ENCODE measurements around the gene DSN1.
"Not testable (repeated sequence)": the region's sequence is repeated elsewhere in the genome, so short reads cannot be mapped to it uniquely, and the experiment has no call there.

DSN1 gene, protein sequence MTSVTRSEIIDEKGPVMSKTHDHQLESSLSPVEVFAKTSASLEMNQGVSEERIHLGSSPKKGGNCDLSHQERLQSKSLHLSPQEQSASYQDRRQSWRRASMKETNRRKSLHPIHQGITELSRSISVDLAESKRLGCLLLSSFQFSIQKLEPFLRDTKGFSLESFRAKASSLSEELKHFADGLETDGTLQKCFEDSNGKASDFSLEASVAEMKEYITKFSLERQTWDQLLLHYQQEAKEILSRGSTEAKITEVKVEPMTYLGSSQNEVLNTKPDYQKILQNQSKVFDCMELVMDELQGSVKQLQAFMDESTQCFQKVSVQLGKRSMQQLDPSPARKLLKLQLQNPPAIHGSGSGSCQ

DNA sequence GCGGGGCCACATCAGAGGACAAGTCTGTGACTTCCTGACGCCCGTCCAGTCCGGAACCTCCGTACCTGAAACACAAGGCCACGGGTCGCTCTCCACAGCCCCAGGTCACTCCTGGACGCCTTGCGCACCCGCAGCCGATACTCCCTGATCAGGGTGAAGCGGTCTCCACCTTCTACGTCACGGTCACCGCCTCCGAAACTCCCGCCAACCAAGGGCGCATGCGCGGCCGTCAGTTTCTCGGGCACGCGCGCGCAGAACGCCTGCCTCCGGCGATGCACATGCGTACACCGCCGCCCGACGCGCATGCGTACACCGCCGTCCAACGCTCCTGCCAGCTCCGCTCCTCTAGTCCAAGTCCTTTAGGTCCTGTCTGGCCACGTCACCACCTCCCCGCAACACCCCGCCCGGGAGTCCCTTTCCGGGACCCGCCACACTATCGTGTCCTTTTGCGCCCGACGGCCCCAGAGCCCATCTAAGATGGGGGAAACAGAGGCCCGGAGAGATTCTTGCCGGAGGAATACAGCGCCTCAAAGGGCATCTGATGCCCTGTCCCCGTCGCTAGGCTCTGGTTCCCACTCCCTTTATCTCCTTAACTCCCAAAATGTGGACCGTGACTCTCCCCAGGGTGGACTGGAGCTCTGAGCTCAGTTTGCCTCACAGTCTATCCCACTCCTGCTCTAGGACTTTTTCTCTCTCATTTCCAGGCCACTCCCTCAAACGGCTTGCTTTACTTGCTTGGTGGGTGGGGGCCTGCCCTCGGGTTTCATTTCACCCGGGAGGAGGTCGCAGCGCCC, at the start of gene DSN1:
Gene DSN1, minus strand, starts transcription at position 167 of the 794 bp plus-strand sequence. CDS start 2,305 bp downstream, outside the sequence.
- no peak for FAIRE-seq

DNA sequence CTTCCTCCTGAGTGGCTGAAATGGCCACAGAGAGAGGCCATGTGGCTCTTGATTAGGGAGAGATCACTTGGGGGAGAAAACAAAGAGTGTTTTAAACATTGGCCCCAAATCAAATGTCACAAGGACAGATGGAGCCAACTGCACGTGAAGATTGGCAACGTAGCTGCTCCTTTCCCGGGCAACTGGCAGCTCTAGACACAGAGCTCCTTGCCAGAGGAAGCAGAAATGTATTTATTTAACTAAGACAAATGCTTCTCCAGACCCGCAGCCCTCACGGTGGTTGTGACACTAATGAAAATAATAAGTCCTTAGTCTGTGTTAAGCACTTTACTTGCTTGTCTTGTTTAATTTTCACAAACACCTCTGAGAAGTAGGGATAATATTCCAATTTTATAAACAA, 49.6 kb upstream of the DSN1 start:
- no peak for FAIRE-seq

DNA sequence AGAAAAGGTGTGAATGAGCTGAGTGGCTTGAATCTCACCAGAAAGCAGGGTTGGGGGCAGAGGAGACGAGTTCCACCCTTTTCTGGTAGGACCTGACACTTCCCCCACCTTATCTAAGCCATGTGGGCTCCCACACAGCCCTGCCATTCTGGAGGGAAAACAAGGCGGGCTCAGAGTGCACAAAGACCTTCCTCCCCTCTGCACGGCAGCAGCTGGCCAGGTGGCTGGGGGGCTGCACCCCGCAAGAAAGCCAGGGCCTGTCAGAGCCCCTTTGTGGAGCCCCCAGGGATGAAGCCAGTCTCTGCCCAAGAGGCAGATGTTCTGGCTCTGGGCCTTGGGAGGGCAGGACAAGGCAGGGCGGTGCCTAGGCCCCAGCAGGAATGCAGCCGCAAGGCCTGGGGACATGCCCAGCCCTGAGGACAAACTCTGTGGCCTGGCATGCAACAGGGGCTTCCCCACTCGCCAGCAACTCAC, 48.4 kb upstream of the DSN1 start:
- no peak for FAIRE-seq

DNA sequence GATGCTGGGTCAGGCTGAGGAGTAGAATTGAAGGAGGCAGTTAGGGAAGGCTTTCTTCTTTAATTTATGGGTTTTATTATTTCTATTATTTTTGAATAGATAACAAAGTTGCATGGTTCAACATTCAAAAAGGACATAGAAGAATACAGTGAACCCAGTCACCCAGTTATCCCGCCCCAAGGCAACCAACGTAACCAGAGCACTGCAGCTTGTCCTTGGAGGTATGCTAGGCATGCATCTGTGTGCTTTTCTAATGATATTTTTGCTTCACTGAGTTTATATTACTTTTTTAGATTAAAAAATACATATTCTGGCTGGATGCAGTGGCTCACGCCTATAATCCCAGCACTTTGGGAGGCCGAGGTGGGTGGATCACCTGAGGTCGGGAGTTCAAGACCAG, 47.4 kb upstream of the DSN1 start:
- FAIRE-seq, result no peak

DNA sequence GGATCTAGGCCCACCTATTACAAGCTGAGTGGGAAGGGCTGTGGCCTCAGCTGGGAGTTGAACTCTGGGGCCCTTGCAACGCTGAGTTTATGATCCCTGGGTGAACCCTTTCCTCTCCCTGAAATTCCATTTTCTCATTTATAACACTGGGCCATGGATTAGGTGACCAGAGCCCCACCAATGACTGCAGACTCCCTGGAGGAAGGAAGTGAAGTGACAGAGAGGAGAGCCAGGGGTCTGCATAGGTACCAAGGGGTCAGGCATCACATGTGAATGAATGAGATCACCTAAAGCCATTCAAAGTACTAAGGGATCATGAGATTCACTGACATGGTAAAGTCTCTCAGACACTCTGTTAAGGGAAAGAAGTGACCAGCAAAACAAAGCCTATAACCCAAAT, 46.5 kb upstream of the DSN1 start:
- FAIRE-seq, result no peak

DNA sequence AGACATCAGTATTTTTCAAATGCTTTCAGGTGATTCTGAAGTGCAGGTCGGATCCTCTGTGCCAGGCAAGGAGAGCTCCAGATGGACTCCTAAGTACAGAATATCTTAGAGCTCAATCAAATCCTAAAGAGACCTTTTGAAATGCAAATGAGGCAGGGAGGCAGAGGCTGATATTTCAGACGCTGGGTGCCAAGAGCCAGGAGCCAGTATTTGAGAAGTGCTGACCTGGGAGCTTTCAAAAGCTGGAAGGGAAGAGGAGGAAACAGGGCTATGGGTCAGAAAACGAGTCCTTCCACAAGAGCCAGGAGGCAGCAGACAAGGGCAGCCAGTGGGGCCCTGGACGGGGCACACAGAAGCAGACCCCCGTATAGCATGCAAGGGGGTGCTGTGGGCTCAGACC, 46.1 kb upstream of the DSN1 start:
- no peak for FAIRE-seq

DNA sequence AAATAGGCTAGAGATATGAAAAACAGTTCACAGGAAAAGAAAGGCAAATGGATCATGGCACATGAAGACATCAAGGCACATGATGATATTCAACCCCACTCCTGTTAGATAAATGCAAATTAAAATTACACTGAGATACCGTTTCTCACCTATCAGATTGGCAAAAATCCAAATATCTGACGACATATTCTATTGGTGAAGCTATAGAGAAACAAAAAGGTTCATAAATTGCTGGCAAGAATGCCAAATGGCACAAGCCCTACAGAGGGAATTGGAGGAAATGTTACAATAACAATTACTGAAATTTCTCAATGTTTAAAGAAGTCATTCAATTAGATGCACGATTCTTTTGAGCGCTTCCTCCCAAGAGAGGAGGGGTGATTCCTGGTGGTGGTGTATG, 45.3 kb upstream of the DSN1 start:
- FAIRE-seq, result no peak

DNA sequence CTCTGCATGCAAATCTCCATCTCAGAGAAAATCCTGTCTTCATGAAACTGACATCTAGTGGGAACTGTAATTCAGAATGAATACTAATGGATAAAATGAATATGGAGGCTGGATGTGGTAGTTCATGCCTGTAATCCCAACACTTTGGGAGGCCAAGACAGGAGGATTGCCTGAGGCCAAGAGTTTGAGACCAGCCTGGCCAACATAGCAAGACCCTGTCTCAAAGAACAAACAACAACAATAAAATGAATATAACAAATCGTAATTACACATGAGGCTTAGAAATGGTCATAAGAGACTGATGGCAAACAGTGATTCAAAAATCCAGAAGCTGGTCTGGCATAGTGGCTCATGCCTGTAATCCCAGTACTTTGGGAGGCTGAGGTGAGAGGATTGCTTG, 44.6 kb upstream of the DSN1 start:
- no peak for FAIRE-seq

DNA sequence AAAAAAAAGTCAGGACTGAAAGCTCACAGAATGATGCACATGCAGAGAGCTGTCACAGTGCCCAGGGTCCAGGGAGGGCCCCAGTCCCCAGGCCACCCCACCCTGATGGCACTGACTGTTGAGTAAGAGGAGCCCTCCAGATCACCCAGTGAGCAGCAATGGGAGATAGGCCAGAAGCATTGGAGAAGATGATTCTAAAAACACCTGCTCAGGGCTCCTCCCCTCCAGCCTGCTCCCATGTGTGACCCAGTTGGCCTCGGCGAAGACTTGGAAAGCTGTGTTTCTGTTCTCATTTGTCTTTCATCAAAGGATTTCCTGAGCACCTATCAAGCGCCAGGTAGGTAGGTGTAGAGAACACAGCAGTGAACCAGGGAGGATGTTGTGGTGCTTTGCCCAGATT, 43.9 kb upstream of the DSN1 start:
- FAIRE-seq, result no peak

DNA sequence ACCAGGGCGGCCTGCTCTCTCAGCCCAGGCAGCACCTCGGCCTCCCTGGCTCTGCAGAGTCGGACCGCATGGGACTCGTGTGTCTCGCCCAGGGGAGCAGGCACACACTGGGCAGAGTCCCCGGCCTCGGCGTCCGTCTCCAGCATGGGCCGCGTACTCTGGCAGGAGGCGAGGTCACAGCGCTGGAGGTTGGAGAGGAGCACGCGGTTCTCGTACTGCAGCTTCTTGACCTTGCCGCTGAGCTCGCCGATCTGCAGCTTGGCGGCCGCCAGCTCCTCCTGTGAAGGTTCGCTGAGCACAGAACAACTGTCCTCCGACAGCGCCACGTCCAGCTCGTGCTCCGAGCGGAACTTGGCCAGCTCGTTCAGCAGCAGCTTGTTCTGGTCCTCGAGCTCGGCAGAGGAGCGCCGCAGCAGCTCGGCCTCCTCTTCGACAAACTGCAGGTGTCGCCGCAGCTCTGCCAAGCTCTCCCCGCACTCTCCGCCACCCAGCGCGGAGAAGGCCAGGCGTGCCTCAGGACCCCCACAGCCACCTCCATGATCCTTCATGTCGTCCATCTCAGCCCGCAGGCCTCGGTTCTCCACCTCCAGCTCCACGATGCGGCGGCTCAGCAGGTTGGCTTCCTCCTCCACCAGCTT, 42.0 kb upstream of the DSN1 start:
- no peak for FAIRE-seq

DNA sequence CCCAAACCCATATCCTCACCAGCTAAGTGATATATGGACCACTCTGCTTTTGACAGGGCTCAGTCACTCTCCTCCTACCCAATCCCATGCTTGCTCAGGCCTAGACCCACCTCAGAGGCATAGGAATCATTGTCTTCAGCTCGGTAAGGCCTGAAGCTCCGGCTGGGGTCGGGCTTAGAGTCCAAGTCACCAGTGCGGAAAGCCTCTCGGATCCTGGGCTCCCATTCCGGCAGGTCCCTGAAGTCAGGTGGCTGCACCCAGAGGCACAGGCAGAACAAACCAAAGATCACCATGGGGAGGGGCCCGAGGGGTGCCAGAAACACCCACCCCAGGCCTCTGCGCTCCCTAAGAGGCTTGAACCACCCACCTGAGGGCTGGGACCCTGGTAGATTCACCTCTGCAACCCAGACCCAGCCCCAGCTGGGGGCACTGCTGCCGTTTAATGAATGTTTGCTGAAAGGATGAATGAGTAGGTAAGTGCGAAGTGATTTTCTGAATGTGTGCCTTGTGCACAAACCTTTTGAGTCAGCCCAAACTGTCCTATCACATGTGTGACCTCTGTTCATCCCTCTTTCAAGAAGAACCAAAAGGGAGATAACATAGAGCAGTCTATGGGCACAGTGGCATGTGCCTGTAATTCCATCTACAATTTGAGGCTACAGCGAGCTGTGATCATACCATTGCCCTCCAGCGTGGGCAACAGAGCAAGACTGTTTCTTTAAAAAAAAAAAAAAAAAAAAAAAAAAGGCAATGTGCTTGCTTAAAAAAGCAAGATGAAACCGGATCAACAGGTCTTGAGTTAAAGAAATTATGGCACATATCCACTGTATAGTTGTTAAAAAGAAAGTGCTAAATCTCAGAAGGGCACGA, 39.3 kb upstream of the DSN1 start:
- no peak for FAIRE-seq

DNA sequence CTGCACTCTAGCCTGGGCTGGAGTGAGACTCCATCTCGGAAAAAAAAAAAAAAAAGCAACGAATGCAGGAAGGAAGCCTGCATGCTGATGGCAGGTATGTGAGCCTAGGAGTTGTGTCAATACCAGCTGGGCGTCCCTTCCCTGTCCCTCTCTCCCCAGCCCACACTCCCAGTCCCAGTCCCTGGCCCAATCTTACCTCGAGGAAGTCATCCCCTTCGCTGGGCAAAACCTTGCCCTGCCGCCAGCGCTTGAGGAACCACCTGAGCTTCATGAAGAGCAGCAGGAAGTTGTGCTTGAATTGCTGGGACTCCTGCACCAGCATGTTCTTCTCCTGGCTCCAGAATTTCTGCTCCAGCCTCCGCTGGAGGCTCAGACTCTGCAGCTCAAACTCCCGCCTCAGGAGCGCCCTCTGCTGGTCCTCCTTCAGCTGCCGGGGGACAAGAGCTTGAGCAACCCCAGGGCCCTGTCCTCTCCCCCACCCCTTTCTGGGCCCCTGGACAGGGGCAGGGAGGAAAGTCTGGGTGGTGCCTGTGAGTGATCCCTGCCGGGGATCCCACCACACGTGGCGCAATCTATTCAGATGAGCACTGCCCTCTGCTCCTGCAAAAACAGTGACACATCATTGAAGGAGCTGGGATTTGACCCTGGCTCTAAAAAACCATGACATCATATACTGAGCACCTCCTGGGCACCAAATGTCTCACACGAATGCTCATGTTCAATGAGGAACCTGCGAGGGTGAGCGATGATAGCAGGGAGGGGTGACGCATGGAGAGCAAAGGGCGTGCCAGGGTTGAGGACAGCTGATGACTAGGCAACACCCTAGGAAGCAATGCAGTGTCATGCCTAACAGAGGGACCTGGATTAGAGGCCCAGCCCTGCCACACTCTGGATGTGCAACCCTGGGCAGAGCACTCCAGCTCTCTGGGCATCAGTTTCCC, 35.0 kb upstream of the DSN1 start:
- no peak for FAIRE-seq

DNA sequence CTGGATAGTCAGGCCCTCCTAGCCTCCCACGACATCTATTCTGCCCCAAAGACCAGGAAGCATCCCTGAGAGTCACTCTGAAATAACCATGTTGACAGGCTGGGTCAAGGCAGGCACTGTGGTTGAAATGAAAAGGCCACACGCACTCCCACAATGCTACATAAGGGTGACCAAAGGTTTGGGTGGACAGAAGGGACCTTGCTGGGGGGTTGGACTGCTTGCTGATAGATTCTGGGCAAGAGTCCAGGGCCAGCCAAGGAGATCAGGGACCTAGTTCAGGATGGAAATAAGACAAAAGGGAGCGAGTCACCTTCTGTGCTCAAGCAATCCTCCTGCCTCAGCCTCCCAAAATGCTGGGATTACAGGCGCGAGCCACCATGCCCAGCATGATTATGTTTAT, 32.5 kb upstream of the DSN1 start:
- FAIRE-seq, result no peak

DNA sequence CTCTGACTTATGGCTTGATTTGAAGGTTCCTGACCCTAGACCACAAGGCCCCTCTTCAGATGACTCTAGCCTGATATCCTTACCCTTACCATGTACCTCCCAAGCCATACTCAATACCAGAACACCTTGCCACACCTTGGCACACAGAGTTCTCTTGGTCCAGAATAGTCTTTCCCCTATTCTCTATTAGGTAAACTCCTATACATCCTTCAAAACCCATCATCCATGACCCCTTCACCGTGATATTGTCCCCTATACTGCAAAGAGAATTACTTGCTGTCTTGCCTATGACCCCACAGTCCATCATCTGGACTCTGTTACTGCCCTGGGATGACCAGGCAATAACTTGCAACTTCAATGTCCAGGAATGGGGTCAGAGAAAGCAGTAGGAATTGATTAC, 31.8 kb upstream of the DSN1 start:
- no peak for FAIRE-seq

DNA sequence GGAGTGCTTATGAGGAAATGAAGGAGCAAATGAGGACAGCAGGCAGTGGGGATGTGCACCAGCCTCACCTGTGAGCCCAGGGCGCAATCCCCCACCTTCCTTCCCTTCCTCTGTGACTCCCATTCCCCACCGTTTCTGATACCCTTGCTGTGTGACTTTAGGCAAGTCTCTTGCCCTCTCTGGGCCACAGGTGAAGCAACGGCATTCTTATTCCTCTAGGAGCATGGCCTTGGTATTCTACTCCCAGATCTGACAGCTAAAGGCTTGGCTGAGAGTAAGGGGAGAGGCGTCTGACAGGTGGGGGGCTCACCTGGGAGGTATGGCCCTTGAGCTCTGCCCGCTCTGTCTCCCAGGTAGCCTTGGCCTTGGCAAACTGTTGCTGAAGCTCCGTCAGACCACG, 30.9 kb upstream of the DSN1 start:
- no peak for FAIRE-seq

DNA sequence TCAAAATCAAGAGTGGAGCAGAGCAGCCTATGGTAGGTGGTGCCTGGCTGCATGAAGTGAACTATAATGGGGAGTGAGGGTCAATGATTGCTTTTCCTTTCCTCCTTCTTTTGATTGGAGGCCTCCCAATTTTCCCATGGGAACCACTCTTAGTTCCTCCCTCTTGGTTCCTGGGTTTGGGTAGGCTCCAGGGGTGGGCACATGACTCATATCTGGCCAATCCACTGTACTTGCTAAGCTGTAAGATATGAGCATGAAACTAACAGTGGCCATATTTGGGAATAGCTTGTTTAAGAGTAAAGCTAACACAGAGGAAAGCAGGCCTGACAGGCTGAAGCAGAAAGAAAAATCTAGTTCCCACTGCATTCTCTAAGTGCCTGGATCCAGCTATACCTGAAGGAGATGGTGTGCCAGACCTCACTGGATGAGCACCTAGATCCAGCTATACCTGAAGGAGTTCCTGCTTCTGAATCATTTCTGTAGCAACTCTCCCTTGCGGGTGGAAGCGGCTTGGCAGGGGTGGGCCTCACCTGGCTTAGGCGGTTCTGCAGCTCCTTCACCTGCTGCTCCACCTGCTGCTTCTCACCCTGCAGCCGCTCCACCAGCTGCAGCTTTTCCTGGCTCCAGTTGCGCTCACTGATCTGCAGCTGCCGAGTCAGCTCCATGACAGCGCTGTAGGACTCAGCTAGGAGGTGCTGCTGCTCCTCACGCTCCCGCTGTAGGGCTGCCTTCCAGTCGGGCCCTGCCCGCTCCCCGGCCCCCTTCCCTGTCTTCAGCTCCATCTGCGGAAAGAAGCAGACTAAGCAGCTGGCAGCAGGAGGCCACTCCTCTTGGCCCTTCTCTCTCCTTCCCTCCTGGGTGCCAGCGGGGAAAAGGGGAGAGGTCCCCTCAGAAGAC, 29.0 kb upstream of the DSN1 start:
- no peak for FAIRE-seq

DNA sequence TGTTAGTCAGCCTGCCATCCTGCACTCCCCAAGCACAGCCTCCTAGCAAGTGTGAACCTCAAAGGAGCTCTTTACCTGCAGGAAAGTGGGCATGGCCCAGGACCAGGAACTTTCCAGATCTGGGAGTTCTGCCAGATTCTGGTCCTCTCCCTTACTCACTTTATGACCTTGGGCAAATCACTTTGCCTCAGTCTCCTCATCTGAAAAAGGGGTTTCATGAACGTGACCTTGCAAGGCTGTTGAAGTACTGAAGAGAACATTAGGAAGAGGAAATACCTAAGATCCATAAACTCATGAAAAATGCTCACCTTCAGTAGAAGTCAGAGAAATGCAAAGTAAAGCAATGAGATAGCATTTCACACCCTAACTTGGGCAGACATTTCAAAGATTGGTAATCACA, 26.8 kb upstream of the DSN1 start:
- no peak for FAIRE-seq

DNA sequence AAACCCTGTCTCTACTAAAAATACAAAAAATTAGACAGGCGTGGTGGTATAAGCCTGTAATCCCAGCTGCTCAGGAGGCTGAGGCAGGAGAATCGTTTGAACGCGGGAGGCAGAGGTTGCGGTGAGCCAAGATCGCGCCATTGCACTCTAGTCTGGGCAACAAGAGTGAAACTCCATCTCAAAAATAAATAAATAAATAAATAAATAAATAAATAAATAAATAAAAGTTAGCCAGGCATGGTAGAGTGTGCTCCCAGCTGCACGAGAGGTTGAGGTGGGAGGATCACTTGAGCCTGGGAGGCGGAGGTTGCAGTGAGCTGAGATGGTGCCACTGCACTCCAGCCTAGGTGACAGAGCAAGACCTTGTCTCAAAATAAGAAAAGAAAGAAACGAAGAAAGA, 25.8 kb upstream of the DSN1 start:
- FAIRE-seq, result not testable (repeated sequence)

DNA sequence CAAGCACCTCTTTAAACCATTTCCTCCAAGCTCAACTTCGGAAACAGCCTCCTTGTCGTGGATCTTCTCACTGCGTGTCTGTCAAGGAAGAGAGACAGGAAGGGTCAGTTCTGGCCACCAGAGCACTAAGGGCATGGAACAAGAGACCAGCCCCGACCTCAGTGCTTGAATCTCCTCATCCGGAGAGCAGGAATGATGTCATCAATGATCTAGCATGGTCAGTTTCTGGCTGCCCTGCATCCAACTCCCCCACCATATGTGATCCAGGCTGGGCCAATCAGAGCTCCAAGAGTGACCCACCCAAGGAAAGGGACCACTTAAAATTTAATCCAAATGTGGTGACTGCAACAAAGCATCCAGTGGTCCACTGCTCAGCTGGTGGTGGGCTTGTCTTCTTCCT, 23.3 kb upstream of the DSN1 start:
- FAIRE-seq, result no peak

DNA sequence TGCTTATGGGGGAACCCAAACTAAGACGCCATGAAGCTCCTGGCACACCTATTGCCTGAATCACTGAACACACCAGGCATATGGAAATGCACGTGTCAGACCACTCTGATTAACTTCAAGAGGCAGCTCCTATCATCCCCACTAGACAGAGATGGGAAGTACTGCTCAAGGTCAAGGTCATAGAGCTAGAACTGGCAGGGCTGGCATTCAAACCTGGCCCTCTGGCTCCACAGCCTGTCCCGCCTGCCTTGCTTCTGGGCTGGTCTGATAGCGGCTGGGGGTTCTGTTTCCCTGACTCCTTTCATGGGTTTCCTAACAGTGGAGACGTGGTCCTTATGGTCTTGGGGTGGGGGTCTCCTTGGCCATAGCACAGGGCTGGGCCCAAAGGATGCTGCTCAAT, 22.6 kb upstream of the DSN1 start:
- FAIRE-seq, result no peak

DNA sequence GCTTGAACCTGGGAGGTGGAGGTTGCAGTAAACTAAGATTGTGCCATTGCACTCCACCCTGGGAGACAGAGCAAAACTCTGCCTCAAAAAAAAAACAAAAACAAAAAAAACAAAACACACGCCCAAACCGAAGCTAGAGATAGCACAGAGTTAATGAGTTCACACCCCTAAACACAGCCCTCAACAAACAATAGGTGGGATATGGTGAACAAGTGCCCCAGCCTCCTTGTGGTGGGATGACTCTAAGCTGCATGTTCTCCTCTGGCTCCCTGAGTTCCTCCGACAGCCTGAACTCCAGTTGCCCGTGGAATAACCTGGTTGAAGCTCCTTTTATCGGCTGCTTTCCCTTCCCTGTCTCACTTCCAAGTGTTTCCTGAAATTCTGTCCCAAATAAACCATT, 22.1 kb upstream of the DSN1 start:
- FAIRE-seq, result no peak
